ENCODE results near the gene NBEA. TPM values are rescaled to one million over a fixed set of nuclear protein-coding genes. Genes with fewer than 3 reads are reported as not detected.

The NBEA gene
- total RNA-seq, 2 donors from 2014 or later = 7.7 to 10.2 TPM

DNA sequence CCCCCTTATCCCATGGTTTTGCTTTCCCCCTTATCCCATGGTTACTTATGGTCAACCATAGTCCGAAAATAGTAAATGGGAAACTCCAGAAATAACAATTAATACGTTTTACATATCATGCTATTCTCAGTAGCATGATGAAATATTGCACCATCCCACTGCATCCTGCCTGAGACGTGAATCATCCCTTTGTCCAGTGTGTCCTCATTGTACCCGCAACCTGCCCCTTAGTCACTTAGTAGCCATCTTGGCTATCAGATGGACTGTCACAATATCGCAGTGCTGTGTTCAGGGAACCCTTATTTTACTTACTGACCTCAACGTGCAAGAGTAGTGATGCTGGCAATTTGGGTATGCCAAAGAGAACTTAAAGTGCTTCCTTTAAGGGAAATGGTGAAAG, 10.5 kb upstream of the NBEA start:
- TF ChIP-seq, protein P1, sequence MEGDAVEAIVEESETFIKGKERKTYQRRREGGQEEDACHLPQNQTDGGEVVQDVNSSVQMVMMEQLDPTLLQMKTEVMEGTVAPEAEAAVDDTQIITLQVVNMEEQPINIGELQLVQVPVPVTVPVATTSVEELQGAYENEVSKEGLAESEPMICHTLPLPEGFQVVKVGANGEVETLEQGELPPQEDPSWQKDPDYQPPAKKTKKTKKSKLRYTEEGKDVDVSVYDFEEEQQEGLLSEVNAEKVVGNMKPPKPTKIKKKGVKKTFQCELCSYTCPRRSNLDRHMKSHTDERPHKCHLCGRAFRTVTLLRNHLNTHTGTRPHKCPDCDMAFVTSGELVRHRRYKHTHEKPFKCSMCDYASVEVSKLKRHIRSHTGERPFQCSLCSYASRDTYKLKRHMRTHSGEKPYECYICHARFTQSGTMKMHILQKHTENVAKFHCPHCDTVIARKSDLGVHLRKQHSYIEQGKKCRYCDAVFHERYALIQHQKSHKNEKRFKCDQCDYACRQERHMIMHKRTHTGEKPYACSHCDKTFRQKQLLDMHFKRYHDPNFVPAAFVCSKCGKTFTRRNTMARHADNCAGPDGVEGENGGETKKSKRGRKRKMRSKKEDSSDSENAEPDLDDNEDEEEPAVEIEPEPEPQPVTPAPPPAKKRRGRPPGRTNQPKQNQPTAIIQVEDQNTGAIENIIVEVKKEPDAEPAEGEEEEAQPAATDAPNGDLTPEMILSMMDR (IDR thresholded peaks at IDR 0.05) = no peak
- Histone ChIP-seq H3K9me3 (no peaks in the 10 kb centered on the region), H3K4me3 (no peak overlapping the region), H3K4me1 (ENCODE audit: control insufficient read depth in 1 of 2, low read depth in 2 of 2) (no peaks in the 10 kb centered on the region), H3K27ac (no peak overlapping the region), H3K36me3 (no peaks in the 10 kb centered on the region), H3K27me3 (replicated peaks; ENCODE audit: insufficient read depth) (no peaks in the 10 kb centered on the region)
- ATAC-seq (ENCODE audit: insufficient number of reproducible peaks, low FRiP score, low read depth) (no peak), DNase-seq (ENCODE audit: low spot score) (no peak)

DNA sequence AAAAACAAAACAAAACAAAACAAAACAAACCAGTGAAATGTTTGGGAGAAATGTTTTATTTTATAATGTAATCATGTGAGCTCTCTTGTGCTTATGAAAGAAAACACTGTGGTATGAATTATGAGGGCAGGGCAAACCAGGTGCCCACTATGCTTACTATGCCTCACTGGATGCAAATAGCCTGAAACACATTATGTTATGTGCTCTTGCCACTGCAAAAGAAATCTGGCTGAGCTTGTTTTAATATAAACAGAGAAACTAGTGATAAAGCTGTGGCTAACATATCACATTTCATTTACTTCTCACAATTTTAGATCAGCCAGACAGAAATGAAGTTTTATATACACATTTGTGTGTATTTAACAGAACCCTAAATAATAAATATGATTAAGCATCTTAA, 8.7 kb upstream of the NBEA start:
- H3K4me1 ChIP-seq (ENCODE audit: control insufficient read depth in 1 of 2, low read depth in 2 of 2) = no peaks in the 10 kb centered on the region
- no peaks in the 10 kb centered on the region for H3K36me3 ChIP-seq
- DNase-seq (ENCODE audit: low spot score) = no peak

DNA sequence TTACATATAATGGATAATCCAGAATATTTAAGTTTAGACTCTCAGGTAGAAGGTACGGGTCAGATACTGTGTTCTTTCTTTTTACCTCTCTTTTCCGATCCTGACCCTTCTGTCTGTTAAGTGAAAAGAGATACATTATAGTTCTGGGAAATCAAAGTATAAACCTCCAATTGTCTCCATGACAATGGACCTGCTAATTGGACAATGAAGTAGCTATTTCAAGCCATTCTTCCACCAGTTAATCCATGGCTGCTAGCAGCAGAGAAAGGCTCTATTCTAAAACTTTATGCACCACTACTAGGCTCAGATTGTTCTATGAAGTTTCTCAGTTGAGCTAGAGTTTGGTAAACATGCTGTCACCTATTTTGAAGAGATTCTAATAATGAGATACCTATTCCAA, 8.3 kb upstream of the NBEA start:
- Histone ChIP-seq H3K4me3 (no peak overlapping the region), H3K9me3 (no peaks in the 10 kb centered on the region), H3K27me3 (replicated peaks; ENCODE audit: insufficient read depth) (no peaks in the 10 kb centered on the region), H3K27ac (no peak overlapping the region), H3K4me1 (ENCODE audit: control insufficient read depth in 1 of 2, low read depth in 2 of 2) (no peaks in the 10 kb centered on the region), H3K36me3 (no peaks in the 10 kb centered on the region)
- ATAC-seq (ENCODE audit: insufficient number of reproducible peaks, low FRiP score, low read depth) (no peak), DNase-seq (ENCODE audit: low spot score) (no peak)
- TF ChIP-seq, protein P1 (IDR thresholded peaks at IDR 0.05) = no peak

More for the DNA sequence above, 8.7 kb upstream of the NBEA start:
- no peaks in the 10 kb centered on the region for H3K9me3 ChIP-seq
- ATAC-seq (ENCODE audit: insufficient number of reproducible peaks, low FRiP score, low read depth) = no peak
- no peak overlapping the region for H3K4me3 ChIP-seq
- H3K27ac ChIP-seq = no peak overlapping the region
- TF ChIP-seq, protein P1 (IDR thresholded peaks at IDR 0.05) = no peak
- H3K27me3 ChIP-seq (replicated peaks; ENCODE audit: insufficient read depth) = no peaks in the 10 kb centered on the region

DNA sequence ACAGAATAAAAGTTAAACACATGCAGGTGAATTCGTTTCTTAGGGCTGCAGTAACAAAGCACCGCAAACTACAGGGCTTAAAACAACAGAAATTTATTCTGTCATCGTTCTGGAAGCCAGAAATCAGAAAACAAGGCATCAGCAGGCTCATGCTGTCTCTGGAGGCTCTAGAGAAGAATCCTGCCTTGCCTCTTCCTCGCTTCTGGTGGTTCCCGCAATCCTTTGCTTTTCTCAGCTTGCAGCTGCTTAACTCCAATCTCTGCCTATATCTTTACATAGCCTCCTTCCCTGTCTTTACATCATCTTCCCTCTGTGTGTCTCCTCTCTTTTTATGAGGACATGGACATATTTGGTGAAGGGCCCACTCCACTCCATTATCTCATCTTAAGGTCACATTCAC, 6.2 kb upstream of the NBEA start:
- no peak for DNase-seq (ENCODE audit: low spot score)
- no peaks in the 10 kb centered on the region for H3K9me3 ChIP-seq
- no peak overlapping the region for H3K4me3 ChIP-seq
- no peaks in the 10 kb centered on the region for H3K4me1 ChIP-seq (ENCODE audit: control insufficient read depth in 1 of 2, low read depth in 2 of 2)
- TF ChIP-seq, protein P1 (IDR thresholded peaks at IDR 0.05) = no peak
- H3K27ac ChIP-seq = no peak overlapping the region
- H3K36me3 ChIP-seq = no peaks in the 10 kb centered on the region
- H3K27me3 ChIP-seq (replicated peaks; ENCODE audit: insufficient read depth) = no peaks in the 10 kb centered on the region
- no peak for ATAC-seq (ENCODE audit: insufficient number of reproducible peaks, low FRiP score, low read depth)

- Histone ChIP-seq H3K9me3 (no peaks in the 10 kb centered on the region), H3K27ac (no peak overlapping the region), H3K4me1 (ENCODE audit: control insufficient read depth in 1 of 2, low read depth in 2 of 2) (peaks cover 7 to 17% of the 10 kb centered on the region in 2 donors), H3K27me3 (replicated peaks; ENCODE audit: insufficient read depth) (no peaks in the 10 kb centered on the region), H3K4me3 (no peak overlapping the region), H3K36me3 (no peaks in the 10 kb centered on the region)
- DNase-seq (ENCODE audit: low spot score) (no peak), ATAC-seq (ENCODE audit: insufficient number of reproducible peaks, low FRiP score, low read depth) (no peak)
- TF ChIP-seq, protein P1 (IDR thresholded peaks at IDR 0.05) = no peak
These were observed 2.3 kb upstream of the NBEA start for GRCh38 chr13:34939771-34940170.

All from thoracic aorta (tissue), 2 donors.